GM18499 (cell line): ENCODE data around the gene ACSL6.
A peak's percentile ranks its signal among the peaks of the same experiment; 100 is the strongest.

Experiments used
- ATAC-seq: cut with Tn5 transposase; IDR thresholded peaks from one replicate; pipeline ENCODE4 v1.9.1; 2021; ENCODE audit warnings: moderate number of reproducible peaks; ENCODE audit not compliant: insufficient read depth, unreplicated experiment

The ACSL6 gene

DNA sequence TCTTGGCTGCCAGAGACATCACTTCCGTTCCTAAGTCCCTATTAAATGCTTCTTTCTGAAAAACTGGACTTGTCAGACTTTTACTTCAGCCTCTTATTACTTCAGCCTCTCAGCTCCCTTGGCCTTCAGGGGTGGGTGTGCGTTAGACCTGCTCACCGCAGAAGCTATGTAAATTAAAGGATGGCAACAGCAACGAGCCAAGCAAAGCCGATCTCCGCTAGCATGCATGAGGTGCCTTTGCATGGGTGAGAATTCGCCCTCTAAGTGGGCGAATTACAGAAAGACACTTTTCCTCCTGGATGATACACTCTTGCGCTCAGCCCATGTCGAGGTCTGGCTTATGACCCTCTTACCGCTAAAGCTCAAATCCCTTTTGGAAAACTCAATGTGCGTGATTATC, 38.1 kb upstream of the ACSL6 start:
- ATAC-seq, result no peak

DNA sequence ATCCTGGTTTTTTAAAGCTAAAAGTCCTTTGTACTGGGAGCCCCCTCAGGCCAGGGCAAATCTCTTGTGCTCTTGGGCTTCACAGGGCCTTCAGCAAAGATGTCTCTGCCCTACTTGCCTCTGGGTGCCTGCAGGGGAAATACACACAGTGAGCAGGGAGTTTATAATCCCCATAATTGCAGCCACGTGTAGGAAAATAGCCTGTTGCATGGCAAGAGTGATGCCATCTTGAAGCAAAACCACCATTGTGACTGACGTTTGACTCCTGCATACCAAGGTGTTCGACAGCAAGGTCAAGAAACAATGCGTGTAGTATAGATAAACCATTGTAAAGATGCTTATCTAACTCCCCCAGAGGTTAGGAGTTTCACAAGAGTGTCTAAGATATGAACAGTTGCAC, 37.6 kb upstream of the ACSL6 start:
- no peak for ATAC-seq

DNA sequence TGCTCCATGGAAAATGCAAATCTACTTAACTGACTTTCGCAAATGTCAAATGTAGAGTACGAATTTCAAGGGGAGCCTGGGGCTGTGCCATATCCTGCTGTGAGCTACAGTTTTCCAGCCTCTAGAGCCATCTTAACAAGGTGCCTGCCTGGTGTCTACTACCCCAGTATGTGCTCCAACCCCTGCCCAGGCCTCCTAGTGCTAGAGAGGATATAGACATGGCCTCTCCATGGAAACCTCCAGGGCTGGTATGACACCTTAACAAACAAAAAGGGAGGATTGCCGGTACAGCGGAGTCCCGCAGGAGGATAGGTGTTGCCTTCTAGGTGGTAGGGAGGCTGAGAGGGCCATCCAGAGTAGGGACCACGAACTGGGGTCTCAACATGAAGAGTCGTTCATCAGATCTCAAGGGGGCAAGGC, 35.4 kb upstream of the ACSL6 start:
- no peak for ATAC-seq

DNA sequence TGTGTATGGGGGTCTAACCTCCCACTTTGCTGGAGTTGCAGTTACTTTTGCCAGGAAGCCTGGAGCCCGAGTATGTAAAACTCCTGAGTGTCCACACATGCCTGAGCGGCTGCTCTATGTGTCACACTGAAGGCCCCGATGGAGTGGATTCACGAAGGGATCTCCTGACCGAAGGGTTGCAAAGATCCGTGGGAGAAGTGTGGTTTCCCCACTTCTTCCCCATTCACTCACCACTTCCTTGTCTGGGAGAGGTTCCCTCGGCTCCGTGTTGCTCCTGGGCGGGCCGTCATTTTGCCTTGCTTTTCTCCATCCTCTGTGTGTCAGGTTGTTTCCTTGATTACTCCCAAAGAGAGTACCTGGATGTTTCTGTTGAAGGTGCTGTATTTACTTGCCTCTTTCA, 32.7 kb upstream of the ACSL6 start:
- no peak for ATAC-seq

DNA sequence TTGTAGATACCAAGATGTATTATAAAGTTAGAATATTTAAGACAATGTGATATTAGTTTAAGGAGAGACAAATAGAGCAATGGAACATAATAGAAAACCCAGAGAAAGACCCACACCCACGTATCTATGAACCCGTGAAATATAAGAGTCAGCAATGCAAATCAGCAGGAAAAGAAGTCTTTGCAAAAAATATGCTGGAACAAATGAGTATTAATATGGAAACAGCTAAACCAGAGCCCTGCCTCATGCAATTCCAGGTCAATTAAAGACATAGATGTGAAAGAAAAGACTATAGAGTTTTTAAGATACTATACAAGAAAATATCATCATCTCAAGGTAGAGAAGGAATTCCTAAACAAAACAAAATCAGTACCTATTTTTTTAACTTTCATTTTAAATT, 25.9 kb upstream of the ACSL6 start:
- no peak for ATAC-seq

DNA sequence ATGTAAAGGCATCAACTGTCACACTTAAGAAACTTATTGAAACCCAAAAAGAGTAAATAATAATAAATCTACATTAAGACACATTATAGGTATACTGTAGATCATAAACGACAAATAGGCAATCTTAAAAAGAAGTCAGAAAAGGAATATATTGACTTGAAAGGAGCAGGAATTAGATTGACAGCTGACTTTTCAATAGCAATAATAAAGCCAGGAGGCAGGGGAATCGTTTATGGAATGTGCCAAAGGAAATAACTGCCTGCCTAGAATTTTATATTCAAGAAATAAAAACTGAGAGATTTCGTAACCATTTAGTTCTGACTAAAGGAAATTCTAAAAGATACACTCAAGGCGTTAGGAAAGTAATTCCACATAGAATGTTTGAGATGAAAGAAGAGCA, 21.7 kb upstream of the ACSL6 start:
- no peak for ATAC-seq

DNA sequence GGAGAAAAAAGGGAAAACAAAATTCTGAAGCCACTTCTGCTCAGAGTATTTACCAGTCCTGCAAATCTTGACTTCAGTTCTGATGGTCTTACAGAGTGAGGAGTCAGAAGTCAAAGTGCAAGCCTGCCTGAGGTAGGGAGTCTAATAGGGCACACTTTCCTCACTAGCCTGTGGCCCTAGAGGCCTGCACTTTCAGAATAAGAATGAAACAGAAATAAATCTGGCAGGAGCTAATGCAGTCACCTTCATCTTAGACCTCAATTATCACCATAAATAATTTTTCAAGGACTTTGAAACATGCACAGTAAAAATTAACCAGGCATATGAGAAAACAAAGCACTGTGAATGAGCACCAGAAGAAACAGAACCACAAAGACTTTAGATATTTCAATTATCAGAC, 20.7 kb upstream of the ACSL6 start:
- ATAC-seq, result no peak

DNA sequence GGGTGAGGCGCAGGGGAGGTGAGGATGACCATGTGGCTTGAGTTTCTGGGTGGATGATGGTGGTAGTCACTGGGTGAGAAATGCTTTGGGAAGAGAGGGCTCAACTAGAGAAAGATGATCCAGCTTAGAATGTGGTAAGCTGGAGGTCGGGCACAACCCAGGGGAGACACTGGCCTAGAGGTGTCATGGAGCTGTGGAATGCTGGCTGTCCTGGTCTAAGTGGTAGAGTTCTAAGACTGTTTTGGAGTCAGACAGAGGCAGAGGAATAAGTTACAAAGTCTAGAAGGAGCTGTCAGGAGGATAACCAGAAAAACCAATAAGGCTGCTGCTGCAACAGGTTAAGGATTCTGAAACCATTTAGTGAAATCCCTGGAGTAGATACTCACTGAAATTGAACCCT, 19.2 kb upstream of the ACSL6 start:
- no peak for ATAC-seq

DNA sequence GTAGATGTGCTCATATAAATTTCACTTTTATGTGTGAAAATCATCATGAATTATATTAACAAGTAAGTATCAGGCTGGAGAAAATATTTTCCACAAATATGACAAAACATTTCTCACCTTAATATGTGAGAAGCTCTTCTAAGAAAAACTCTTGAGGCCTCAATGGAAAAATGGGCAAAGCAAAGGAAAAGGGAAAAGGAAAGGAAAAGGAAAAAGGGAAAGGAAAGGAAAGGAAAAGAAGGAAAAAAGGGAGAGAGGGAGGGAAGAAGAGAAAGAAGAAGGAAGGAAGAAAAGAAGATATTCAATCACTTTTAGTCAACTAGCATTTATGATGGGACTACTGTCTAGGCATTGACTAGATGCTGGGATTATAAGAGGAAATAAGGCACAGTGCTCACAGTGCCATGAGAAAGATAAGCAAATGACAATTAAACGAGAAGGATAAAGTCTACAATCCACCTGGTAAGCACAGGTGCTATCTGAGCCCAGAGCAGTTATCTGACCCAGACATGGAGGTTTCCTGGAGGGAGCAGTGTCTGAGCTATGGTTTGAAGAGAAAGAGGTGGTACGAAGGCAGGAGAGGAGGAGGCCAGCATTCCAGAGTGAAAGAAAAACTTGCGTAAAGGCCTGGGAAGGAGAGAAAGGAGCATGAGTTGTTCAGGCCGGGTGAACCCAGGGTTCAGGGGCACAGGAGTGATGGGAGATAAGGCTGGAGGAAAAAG, 18.3 kb upstream of the ACSL6 start:
- no peak for ATAC-seq

DNA sequence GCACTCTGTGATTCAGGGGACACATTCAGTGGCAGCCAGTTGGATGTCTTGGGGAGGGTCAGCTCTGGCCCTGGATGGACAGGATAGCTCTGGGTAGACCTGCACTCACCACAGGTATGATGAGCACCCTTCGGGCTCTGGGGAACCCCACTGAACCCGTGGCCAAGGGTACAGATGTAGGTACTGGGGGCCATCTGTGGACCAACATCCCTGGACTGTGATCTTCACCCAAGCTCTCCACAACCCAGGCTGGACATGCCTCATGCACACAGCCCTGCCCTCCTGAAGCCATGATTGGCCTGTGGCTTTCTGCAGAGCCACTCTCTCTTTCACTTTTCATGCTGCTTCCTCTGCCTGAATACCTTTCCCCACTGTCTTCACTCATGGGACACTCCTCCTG, 15.6 kb upstream of the ACSL6 start:
- ATAC-seq, result no peak

DNA sequence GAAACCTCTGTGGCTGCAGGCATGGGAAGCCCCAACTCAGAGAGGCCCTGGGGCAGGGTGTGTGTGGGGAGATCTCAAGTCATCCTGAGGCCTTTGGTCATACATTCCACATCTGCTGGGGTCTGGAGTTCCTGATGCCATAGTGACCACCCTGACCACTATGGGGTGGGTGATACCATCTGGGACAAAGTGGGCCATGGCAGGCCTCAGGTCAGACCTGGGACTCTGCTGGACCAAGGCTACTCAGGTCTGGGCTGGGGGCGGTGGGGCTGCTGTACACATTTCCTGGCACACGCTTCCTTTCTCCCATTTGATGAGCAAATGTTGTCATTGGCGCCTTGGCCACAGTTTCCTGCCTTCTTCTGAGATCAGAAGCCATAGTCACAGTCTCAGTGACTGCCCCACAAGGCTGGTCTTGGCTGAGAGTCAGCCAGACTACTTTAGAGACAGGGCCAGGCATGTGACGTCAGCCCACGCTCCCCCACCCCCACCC, 15.1 kb upstream of the ACSL6 start:
- no peak for ATAC-seq

DNA sequence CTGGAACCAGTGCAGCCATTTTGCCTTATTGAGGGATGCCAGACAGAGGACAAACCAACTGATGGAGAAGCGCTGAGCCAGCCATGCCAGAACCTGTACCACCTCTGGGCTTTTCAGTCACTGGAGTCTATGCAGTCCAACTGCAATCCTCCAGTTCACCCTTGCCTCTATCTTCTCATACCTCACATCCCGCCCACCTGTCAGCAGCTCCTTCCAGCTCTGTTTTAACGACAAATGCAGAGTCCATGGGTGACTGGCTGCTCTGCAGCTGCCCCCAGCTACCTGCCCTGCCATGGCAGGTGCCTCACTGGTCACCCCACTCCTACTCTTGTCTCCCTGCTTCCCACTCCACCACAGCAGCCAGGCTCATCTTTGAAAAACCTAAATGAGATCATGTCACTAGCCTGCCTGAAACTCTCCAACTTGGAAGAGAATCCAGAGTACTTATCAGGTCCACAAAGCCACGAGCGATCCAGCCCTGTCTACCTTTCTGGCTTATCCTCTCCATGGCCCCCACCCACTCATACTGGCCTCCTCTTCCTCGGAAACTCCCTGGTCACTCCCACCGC, 14.0 kb upstream of the ACSL6 start:
- ATAC-seq, result no peak

DNA sequence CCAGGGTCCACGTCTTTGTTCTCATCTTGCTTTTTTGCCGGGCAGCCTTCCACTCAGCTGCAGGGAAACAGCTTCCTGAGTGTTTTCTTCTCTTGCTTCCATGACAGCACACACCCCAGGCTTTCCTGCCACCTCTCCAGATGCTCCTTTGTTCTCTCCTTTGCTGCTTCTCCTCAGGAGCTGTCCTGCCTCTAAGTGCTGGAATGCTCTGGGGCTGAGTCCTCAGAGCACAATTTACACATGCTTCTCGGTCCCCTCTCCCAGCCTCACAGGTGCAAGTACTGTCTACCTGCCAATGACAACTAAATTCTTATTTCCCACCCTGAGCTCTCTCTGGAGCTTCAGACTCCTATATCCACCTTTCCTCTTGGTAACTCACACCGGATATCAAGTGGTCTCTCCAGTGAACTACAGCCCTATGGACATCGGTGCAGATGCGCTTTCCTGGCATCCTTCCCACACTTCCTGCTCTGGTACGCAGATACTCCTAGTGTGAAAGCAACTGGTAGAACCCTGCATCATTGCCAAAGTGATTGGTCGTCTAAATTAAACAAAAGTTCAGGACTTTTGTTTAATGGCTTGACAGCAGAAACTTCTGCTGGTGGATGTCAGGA, 13.4 kb upstream of the ACSL6 start:
- ATAC-seq, result no peak

DNA sequence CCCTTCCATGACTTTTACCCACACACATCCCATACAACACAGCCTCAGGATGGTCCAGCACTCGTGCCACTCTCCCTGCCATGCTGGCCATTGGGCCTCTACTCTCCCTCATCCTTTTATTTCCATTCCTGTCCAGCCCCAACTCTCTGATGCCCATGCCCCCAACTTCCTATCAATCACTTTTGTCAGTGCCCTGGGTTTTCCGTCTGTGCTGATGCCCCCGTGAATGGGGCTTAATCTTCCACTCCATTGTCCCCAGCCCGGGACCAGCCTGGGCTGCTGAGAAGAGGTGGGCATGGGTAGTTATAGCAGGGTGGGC, 12.6 kb upstream of the ACSL6 start:
- no peak for ATAC-seq

DNA sequence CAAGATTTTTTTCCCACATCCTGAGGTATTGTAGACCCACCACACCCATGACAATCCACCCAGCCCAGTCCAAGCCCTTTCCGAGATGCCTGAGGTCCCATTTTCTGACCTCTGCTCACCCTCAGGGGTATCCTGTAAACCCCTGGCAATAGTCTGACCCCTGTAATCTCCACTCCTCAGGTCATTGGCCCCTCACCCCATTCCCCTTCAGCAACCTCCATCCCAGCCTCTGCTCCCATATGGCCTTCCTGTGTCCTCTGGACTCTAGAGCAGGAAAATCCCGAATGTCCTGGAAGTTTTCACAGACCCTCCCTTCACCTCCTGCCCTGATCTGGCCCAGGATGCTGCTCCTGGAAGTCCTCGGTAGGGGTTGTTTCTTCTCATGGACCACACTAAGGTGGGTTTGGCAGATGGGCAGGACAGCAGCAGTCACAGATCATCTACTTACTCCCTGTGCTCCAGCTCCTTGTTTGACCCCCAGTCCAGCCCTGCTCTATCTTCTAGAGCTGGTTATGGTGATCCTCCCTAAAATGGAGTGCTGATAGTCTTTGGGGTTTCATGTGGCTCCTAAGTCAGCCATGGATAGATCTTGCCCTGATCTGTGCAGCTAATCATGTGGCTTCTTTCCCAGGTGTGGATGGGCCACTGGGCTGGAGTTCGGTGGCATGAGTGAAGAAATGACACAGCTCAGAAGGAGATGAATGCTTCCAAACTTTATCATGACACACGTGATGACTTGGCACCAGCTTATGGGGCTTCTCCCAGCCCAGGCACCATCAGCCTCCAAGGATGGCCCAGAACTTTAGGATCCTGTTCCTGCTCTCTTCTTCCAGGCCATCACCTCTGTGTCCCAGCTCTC, 12.0 kb upstream of the ACSL6 start:
- ATAC-seq, result no peak

DNA sequence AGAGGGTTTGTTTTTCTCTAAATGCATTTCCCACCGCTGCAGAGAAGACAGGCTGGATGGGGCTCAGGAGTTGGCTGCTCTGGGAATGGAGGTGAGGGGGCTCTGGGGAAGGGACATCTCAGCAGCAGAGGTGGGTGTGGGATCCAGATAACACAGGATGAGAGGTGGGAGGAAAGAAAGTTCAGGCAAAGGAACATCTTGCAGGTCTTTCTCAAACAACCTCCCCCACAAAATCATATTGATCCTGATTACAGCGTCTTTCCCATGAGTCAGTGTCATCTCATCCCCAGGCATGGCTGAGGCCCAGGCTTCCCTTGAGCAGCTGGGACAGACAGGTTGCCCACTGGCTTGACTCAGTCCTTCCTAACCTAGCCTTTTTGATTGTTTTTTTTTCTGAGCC, 11.3 kb upstream of the ACSL6 start:
- ATAC-seq, result no peak

DNA sequence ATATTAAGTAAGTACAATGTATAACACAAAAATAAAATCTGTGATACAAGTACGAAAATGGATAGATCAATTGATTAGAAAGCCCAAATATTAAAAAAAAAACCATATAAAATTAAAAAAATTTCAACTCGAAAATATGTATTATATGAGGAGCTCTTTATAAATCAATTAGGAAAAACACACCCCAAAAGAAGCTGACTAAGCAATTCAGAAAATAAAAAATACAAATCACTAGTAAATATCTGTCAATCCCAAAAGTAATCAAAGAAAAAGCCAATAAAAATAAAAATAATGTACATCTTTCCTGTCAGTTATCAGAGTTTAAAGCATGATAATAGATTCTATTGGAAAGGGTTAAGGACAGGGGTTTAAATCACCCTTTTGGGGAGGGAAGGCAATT, 10.2 kb upstream of the ACSL6 start:
- ATAC-seq, result no peak

DNA sequence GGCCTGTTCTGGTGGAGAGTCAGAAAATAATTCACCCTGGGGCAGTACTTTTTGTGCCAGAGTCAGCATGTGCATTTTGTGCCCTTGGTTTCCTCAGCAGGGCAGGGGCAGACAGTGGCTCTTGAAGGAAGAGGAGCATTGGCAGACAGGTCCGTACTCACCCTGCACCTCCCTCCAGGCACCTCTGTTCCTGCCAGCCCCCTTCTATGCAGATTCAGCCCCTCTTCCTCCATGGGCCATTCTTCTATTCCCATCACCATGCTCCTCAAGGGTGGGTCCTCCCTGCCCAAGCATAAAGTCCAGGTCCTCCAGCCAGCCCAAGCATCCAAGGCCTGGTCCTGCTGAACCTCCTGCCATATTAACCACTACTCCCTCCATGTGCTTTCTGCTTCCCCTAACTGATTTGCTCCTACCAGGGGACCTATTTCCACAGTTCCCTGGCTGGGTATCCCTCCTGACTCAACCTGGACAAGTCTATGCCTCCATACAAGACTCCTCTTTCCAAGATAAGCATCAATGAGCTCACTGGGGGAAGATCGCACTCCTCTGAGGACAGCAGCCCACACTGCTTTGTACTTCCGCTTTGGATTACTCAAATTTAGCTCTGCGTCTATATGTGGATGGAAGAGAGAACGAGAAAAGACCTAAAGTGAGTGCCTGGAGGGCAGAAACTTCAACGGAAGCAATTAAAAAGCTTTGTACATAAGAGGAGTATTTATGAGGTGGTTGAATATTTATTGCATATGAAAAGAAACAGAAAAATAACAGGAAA, 9.3 kb upstream of the ACSL6 start:
- peak; percentile 8 for ATAC-seq

DNA sequence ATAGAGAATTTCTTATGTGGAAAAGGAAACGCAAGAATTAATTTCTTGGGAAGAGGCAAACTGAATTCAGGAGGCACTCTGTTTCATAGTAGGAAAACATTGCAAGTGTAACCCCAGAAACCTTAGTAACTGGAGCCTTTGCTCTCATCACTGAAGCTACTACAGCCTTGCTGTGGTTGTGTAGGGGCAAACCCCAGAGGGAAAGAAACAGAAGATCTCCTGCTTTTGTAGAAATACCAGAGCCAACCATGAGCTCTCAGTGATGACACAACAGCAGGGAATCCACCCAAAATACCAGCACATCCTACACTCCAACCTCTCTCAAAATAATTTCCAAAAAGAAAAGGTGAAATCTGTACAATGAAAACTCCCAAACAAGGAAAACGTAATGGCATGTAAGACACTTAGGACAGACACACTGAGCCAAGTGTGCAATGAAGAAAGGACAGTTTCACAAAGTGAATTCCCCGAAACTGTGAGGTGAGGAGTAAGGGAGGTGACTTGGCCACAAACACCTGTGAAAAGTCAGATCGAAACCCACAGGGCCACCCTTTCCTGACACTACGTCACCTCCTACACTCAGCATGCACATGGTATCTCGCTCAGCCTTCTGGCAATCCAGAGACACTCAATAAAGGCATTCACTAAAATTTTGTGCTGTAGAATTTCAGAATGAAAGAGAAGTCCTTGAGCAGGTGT, 8.5 kb upstream of the ACSL6 start:
- peak; percentile 98 for ATAC-seq

DNA sequence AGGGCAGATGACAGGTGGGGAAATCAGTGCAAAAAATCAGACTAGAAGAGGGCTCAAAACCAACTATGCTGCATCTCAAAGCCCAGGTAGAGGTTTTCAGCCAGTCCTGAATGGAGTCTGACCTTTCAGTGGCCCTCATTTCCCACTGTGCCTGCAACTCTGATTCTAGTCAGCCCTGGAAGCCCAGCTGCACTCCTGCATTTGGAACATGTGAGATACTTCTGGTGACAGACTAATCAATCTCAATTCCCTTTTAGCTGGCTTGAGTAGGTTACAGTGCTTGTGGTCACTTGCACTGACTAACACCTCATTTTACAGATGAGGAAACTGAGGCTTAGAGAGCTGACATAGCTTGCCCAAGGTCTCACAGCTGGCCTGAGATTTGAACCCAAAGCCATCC, 7.9 kb upstream of the ACSL6 start:
- ATAC-seq, result no peak
